GM12878 (cell line): ENCODE measurements around the gene AGBL4. TPM values are rescaled to one million over a fixed set of nuclear protein-coding genes. Genes with fewer than 3 reads are reported as not detected.

Experiments used
- ATAC-seq: fragments of 200-7000 bp; cut with Tn5 transposase; 3 replicates; pipeline ENCODE4 v1.9.1; 2020; ENCODE audit warnings: mild to moderate bottlenecking, moderate library complexity
- BruUV-seq: library from RNA; stranded (reverse); fragments of 400-500 nt; replicated peaks from 2 replicates; lab custom pipeline; 2021; lab: Mats Ljungman, UMichigan
- CTCF ChIA-PET: fragments of 300-600 bp; sonication (Branson Sonifier 250); formaldehyde crosslinking; extraction: SDS; loops from one replicate; lab custom pipeline; 2021; ENCODE audit warnings: inconsistent platforms; lab: Yijun Ruan, JAX
- POLR2A ChIA-PET: fragments of 350-600 bp; formaldehyde crosslinking; extraction: SDS; loops from one replicate; lab custom pipeline; 2021; ENCODE audit warnings: inconsistent platforms; lab: Charles Lee
- RAD21 ChIA-PET: fragments of 300-600 bp; sonication (Branson Sonifier 250); formaldehyde crosslinking; loops from one replicate; lab custom pipeline; 2023; ENCODE audit warnings: antibody characterized with exemption; ENCODE audit not compliant: unreplicated experiment; lab: Charles Lee
- SMC1A ChIA-PET: fragments of 300-600 bp; sonication (Branson Sonifier 250); formaldehyde crosslinking; loops from one replicate; lab custom pipeline; 2023; ENCODE audit not compliant: unreplicated experiment, uncharacterized antibody; lab: Charles Lee
- DNase-seq: peaks from one replicate; pipeline ENCODE4 v3.0.0-alpha.2; 2011; ENCODE audit warnings: low read depth, low spot score
- FAIRE-seq: peaks from 3 replicates; lab custom pipeline; 2011; peaks lifted over from hg19 to GRCh38; lab: Jason Lieb, UNC
- H2AFZ ChIP-seq: 2 replicates; pipeline ENCODE4 v1.6.0; 2011; ENCODE audit warnings: low read depth, low read length, control low read depth; ENCODE audit not compliant: control insufficient read depth
- H3K27ac ChIP-seq: 2 replicates; pipeline ENCODE4 v1.5.1; 2011; ENCODE audit warnings: control low read depth; ENCODE audit not compliant: control insufficient read depth, insufficient read depth
- H3K27me3 ChIP-seq, 2 experiments: replicated peaks in 1 of 2; 2 replicates each; pipeline versions ENCODE4 v1.6.0 to v1.6.1; 2011; ENCODE audit warnings: low read length in 1 of 2; ENCODE audit not compliant: control insufficient read depth in 2 of 2, insufficient read depth in 2 of 2
- H3K36me3 ChIP-seq, 2 experiments: 2 replicates each; pipeline ENCODE4 v1.5.1; 2011; ENCODE audit warnings: low read length in 1 of 2; ENCODE audit not compliant: control insufficient read depth in 2 of 2, insufficient read depth in 2 of 2
- H3K4me1 ChIP-seq: 2 replicates; pipeline ENCODE4 v1.6.1; 2011; ENCODE audit warnings: mild to moderate bottlenecking, low read length, moderate library complexity, mixed read lengths; ENCODE audit not compliant: control insufficient read depth, insufficient read depth
- H3K4me2 ChIP-seq: 2 replicates; pipeline ENCODE4 v1.6.0; 2011; ENCODE audit warnings: control low read depth; ENCODE audit not compliant: control insufficient read depth, insufficient read depth
- H3K4me3 ChIP-seq: fragments of 200-600 bp; sonication (generic); 2 replicates; pipeline ENCODE4 v1.5.1; 2016
- H3K79me2 ChIP-seq: 2 replicates; pipeline ENCODE4 v1.6.0; 2011; ENCODE audit warnings: low read length; ENCODE audit not compliant: control insufficient read depth, insufficient read depth
- H3K9ac ChIP-seq: 2 replicates; pipeline ENCODE4 v1.8.0; 2011; ENCODE audit warnings: low read length, control low read depth, mixed read lengths; ENCODE audit not compliant: control insufficient read depth, insufficient read depth
- H3K9me3 ChIP-seq: replicated peaks from 3 replicates; pipeline ENCODE4 v1.5.1; 2011; ENCODE audit warnings: mild to moderate bottlenecking, low read length; ENCODE audit not compliant: control insufficient read depth, insufficient read depth
- H4K20me1 ChIP-seq: 2 replicates; pipeline ENCODE4 v1.6.0; 2011; ENCODE audit not compliant: control insufficient read depth, insufficient read depth
- BRCA1 ChIP-seq: IDR thresholded peaks from 2 replicates; pipeline ENCODE4 v1.6.1; 2011; ENCODE audit warnings: low read depth, low read length, improper control_type of control experiment
- CBFB ChIP-seq: IDR thresholded peaks from 2 replicates; pipeline ENCODE4 v1.6.1; 2016; ENCODE audit warnings: antibody characterized with exemption, low read depth
- CHD4 ChIP-seq: fragments of 200-600 bp; sonication (generic); IDR thresholded peaks from 2 replicates; pipeline ENCODE4 v1.6.1; 2016; ENCODE audit warnings: mild to moderate bottlenecking
- IRF3 ChIP-seq: fragments of 450-650 bp; IDR thresholded peaks from 2 replicates; pipeline ENCODE4 v1.6.1; 2014; ENCODE audit warnings: mild to moderate bottlenecking
- KDM1A ChIP-seq: fragments of 200-600 bp; sonication (generic); IDR thresholded peaks from 2 replicates; pipeline ENCODE4 v1.6.1; 2016; ENCODE audit warnings: borderline replicate concordance
- KLF5 ChIP-seq: fragments of 450-650 bp; IDR thresholded peaks from 2 replicates; pipeline ENCODE4 v1.6.1; 2014; ENCODE audit warnings: mild to moderate bottlenecking; ENCODE audit not compliant: partially characterized antibody
- MEF2A ChIP-seq: IDR thresholded peaks from 2 replicates; pipeline ENCODE4 v1.6.1; 2011; ENCODE audit warnings: low read depth, mild to moderate bottlenecking, low read length, moderate library complexity; ENCODE audit not compliant: insufficient read depth
- MXI1 ChIP-seq: fragments of 150-350 bp; IDR thresholded peaks from 2 replicates; pipeline ENCODE4 v1.6.1; 2011; ENCODE audit warnings: low read depth, mild to moderate bottlenecking, inconsistent platforms, low read length, improper control_type of control experiment
- NRF1 ChIP-seq: conservative IDR thresholded peaks from 2 replicates; pipeline ENCODE4 v1.6.1; 2011; ENCODE audit warnings: mild to moderate bottlenecking, low read depth, low read length, improper control_type of control experiment
- POLR2AphosphoS2 ChIP-seq: IDR thresholded peaks from 2 replicates; pipeline ENCODE4 v1.6.1; 2011; ENCODE audit warnings: low read depth, mild to moderate bottlenecking, low read length, improper control_type of control experiment, moderate library complexity
- SMARCA5 ChIP-seq: fragments of 450-650 bp; IDR thresholded peaks from 2 replicates; pipeline ENCODE4 v1.6.1; 2017; ENCODE audit warnings: mild to moderate bottlenecking
- STAT3 ChIP-seq: IDR thresholded peaks from 2 replicates; pipeline ENCODE4 v1.6.1; 2011; ENCODE audit warnings: low read depth, low read length, improper control_type of control experiment
- TAF1 ChIP-seq: IDR thresholded peaks from 2 replicates; pipeline ENCODE4 v1.6.1; 2011; ENCODE audit warnings: mild to moderate bottlenecking, low read depth, low read length, borderline replicate concordance
- TCF7 ChIP-seq: IDR thresholded peaks from 2 replicates; pipeline ENCODE4 v1.6.1; 2014; ENCODE audit warnings: antibody characterized with exemption, borderline replicate concordance
- YY1 ChIP-seq: IDR thresholded peaks from 2 replicates; pipeline ENCODE4 v1.6.1; 2011; ENCODE audit warnings: low read depth, mild to moderate bottlenecking, low read length
- WGBS: methylation state at CpG from one replicate; pipeline ENCODE4 v1.1.6; 2016; ENCODE audit warnings: low lambda C conversion rate; ENCODE audit not compliant: insufficient replicate concordance, insufficient coverage; ENCODE audit errors: missing lambda C conversion rate; 5-methylcytosine and 5-hydroxymethylcytosine counted together
- in situ Hi-C: fragments of 300-500 bp; cut with MboI; formaldehyde crosslinking; loops from 9 replicates; pipeline ENCODE4 v1.14.3; 2018; ENCODE audit warnings: mixed read lengths
- intact Hi-C: fragments of 100-400 bp; cut with micrococcal nuclease; formaldehyde crosslinking; loops from one replicate; pipeline ENCODE4 v1.14.2; 2022; ENCODE audit not compliant: unreplicated experiment
- polyA plus RNA-seq, 11 experiments: library from polyadenylated mRNA; depleted of rRNA in 4 of 11; unstranded in 6 of 11; stranded (reverse) in 5 of 11; fragments of >200 nt; fragmentation: Nextera tagmentation in 4 of 11; fragmentation: Illumina TruSeq in 1 of 11; extraction: Ambion mirVana in 4 of 11; extraction: Trizol in 1 of 11; gene quantifications; 1 replicate in 1 of 11; 2 replicates in 10 of 11; pipeline versions ENCODE4 v1.2.1 to v1.2.3, GENCODE V29; 2011 to 2016; ENCODE audit warnings: inconsistent platforms in 2 of 11, missing spikeins in 2 of 11, low read depth in 1 of 11
- total RNA-seq, 4 experiments: library from RNA; depleted of rRNA in 3 of 4; stranded (reverse); fragments of >200 nt in 3 of 4; fragmentation: Illumina TruSeq in 1 of 4; extraction: Trizol in 1 of 4; gene quantifications; 2 replicates each; pipeline versions ENCODE4 v1.2.1 to v1.2.3, GENCODE V29; 2013 to 2021
- TF ChIP-seq, protein P1 (sequence below): IDR thresholded peaks from 2 replicates; pipeline ENCODE4 v1.6.1; 2011; ENCODE audit warnings: low read depth, mild to moderate bottlenecking, low read length, moderate library complexity, borderline replicate concordance; ENCODE audit errors: extremely low read depth

AGBL4 gene
- total and polyA plus RNA-seq, 10 of the 15 experiments (the other 5 are each of a cell fraction or from before 2014, with no cell fraction given), result 0.31 TPM; not detected in 9

DNA sequence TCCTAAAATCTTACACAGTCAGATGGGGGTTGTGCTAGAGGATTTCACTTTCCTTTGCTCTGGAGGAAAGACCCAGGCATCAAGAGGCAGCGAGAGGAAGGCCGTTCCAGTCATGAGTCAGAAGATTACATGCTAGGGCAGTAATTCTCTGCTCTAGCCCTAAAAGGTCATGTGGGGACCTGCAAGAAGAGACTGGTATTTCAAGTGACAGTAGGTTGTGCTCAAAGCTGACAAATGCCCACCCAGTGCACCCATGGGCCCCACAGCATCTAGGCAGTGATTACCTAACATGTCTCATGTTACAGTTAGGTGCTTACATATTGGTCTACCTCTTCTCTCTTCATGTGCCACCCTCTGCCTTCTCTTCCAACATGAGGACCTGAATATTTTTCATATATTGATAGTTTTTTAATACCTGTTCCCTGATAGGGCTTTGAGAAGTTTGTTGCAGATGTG is 1147.4 kb downstream of the AGBL4 start:
- no peak for ATAC-seq
- RAD21 ChIA-PET, result no interaction called here
- Histone ChIP-seq H3K9ac (no peak overlapping the region), H4K20me1 (no peaks in the 10 kb centered on the region), H3K79me2 (no peaks in the 10 kb centered on the region), H3K27ac (no peak overlapping the region), H3K4me3 (no peak overlapping the region), H3K36me3 (no peaks in the 10 kb centered on the region), H2AFZ (no peak overlapping the region), H3K4me1 (no peaks in the 10 kb centered on the region), H3K9me3 (no peaks in the 10 kb centered on the region), H3K27me3 (no peaks in the 10 kb centered on the region), H3K4me2 (no peak overlapping the region)
- SMC1A ChIA-PET, result no interaction called here
- WGBS, result 0% methylated on average over 2 of the region's 2 CpGs
- FAIRE-seq, result no peak
- intact Hi-C loops, result no loop called here
- POLR2A ChIA-PET, result no interaction called here
- no peak for DNase-seq
- CTCF ChIA-PET, result interaction anchor here (0.6 kb wide), 1 partner anchor 36 kb away, joined by 3 read pairs; no protein-coding TSS in a partner anchor
- BruUV-seq, result no TSS peak
- in situ Hi-C loops, result no loop called here
- TF ChIP-seq TAF1 (no peak), POLR2AphosphoS2 (no peak), STAT3 (no peak), KDM1A (no peak), IRF3 (no peak), YY1 (no peak), KLF5 (no peak), BRCA1 (no peak), MXI1 (no peak), TCF7 (no peak), SMARCA5 (no peak), CBFB (no peak), MEF2A (no peak), CHD4 (no peak), NRF1 (no peak)
- TF ChIP-seq, protein P1, sequence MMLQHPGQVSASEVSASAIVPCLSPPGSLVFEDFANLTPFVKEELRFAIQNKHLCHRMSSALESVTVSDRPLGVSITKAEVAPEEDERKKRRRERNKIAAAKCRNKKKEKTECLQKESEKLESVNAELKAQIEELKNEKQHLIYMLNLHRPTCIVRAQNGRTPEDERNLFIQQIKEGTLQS, result no peak
